CD4-positive, CD25-positive, alpha-beta regulatory T cell (primary cell): ENCODE data around the gene LBHD2. TPM values are rescaled to one million over a fixed set of nuclear protein-coding genes. Genes with fewer than 3 reads are reported as not detected.
A peak's percentile ranks its signal among the peaks of the same experiment; 100 is the strongest.

Experiments
- ATAC-seq, 2 donors: fragments of 150-1000 bp; cut with Tn5 transposase; one replicate each; pipeline ENCODE4 v1.10.0; 2021; ENCODE audit warnings: low read depth in 2 of 2, moderate number of reproducible peaks in 2 of 2, moderate library complexity in 1 of 2
- DNase-seq, 3 donors: peaks; one replicate each; pipeline versions ENCODE4 v3.0.0 to v3.0.0-alpha.2; 2012 to 2022; ENCODE audit warnings: mixed read lengths in 1 of 3
- H3K27ac ChIP-seq: one replicate; pipeline ENCODE4 v1.7.0; 2013; ENCODE audit warnings: mild to moderate bottlenecking, low read length; ENCODE audit not compliant: insufficient read depth, poor library complexity, severe bottlenecking
- H3K27me3 ChIP-seq: one replicate; pipeline ENCODE4 v1.7.0; 2013; ENCODE audit warnings: low read length; ENCODE audit not compliant: control insufficient read depth, insufficient read depth
- H3K36me3 ChIP-seq: one replicate; pipeline ENCODE4 v1.7.0; 2013; ENCODE audit warnings: mild to moderate bottlenecking, low read length, moderate library complexity; ENCODE audit not compliant: control insufficient read depth, insufficient read depth
- H3K4me1 ChIP-seq: 2 replicates; pipeline ENCODE4 v1.7.0; 2013; ENCODE audit warnings: mild to moderate bottlenecking, low read length; ENCODE audit not compliant: insufficient read depth, control insufficient read depth, poor library complexity, severe bottlenecking
- H3K4me3 ChIP-seq: one replicate; pipeline ENCODE4 v1.7.0; 2013; ENCODE audit warnings: low read depth, mild to moderate bottlenecking, low read length, moderate library complexity
- H3K9me3 ChIP-seq, 2 experiments: 1 replicate in 1 of 2; 2 replicates in 1 of 2; pipeline ENCODE4 v1.7.0; 2013; ENCODE audit warnings: low read length in 2 of 2, mild to moderate bottlenecking in 1 of 2, moderate library complexity in 1 of 2; ENCODE audit not compliant: control insufficient read depth in 2 of 2
- H3K27ac Mint-ChIP-seq, 3 donors: one replicate each; pipeline ENCODE4 v1.8.0; 2020 to 2022; ENCODE audit warnings: mild to moderate bottlenecking in 3 of 3, mixed read lengths in 3 of 3, moderate library complexity in 2 of 3
- H3K27me3 Mint-ChIP-seq: one replicate; pipeline ENCODE4 v1.8.0; 2022; ENCODE audit warnings: mild to moderate bottlenecking, mixed read lengths
- H3K36me3 Mint-ChIP-seq: one replicate; pipeline ENCODE4 v1.8.0; 2020; ENCODE audit warnings: mixed read lengths
- H3K4me1 Mint-ChIP-seq, 4 donors: one replicate each; pipeline ENCODE4 v1.8.0; 2020 to 2022; ENCODE audit warnings: mixed read lengths in 4 of 4, mild to moderate bottlenecking in 1 of 4
- H3K4me3 Mint-ChIP-seq, 4 donors: one replicate each; pipeline ENCODE4 v1.8.0; 2020 to 2022; ENCODE audit warnings: mild to moderate bottlenecking in 4 of 4, mixed read lengths in 4 of 4, moderate library complexity in 3 of 4
- H3K9me3 Mint-ChIP-seq, 7 donors: one replicate each; pipeline ENCODE4 v1.8.0; 2020 to 2022; ENCODE audit warnings: mixed read lengths in 7 of 7, mild to moderate bottlenecking in 3 of 7, moderate library complexity in 2 of 7
- polyA plus RNA-seq, 4 donors: library from polyadenylated mRNA; unstranded; fragments of 300-500 nt; fragmentation: Illumina TruSeq; gene quantifications; one replicate each; pipeline ENCODE4 v1.2.3, GENCODE V29; 2021
- total RNA-seq: library from RNA; stranded (reverse); gene quantifications from one replicate; pipeline ENCODE4 v1.2.3, GENCODE V29; 2022

The LBHD2 gene
- total and polyA plus RNA-seq, 5 donors from 2014 or later: not detected

DNA sequence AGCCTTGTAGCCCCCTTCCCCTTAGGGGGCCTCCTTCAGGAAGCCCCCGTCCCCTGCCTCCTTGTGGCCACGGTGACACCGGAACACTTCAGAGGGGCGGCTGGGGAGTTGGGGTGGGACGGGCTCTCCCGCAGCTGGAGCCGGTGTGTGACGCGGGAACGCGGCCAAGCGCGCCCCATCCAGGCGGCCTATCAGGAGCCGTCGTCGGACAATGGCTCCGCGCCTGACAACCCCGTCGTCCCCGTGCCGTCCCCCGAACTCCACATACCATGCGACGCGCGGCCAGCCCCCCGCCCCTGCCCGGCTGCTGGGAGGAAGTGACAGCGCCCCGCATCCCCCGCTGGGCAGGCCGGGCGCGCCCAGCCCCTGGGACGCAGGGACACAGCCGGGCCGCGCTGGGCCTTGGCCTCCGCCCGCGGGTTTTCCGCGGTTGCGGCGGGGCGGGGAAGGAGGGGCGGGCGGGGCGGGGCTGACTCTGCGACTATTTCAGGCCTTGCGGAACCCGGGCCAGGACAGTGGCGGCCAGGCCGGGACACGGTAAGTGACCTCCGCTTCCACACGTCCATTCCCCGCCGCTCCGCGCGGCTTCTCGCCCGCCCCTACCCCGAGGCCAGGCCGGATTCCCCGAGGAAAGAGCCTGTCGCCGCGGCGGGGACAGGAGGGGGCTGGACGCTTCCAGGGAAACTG is 39.1 kb downstream of the LBHD2 start, which contains the start of gene TNFAIP2:
TNFAIP2 (plus strand) TSS at position 515 of the 687 bp plus-strand sequence. CDS start 2,997 bp downstream, outside the sequence.
- ATAC-seq: peak in 1 of 2 donors; percentile 20
- H3K4me3 Mint-ChIP-seq: no peak within 1 kb of the TSS

DNA sequence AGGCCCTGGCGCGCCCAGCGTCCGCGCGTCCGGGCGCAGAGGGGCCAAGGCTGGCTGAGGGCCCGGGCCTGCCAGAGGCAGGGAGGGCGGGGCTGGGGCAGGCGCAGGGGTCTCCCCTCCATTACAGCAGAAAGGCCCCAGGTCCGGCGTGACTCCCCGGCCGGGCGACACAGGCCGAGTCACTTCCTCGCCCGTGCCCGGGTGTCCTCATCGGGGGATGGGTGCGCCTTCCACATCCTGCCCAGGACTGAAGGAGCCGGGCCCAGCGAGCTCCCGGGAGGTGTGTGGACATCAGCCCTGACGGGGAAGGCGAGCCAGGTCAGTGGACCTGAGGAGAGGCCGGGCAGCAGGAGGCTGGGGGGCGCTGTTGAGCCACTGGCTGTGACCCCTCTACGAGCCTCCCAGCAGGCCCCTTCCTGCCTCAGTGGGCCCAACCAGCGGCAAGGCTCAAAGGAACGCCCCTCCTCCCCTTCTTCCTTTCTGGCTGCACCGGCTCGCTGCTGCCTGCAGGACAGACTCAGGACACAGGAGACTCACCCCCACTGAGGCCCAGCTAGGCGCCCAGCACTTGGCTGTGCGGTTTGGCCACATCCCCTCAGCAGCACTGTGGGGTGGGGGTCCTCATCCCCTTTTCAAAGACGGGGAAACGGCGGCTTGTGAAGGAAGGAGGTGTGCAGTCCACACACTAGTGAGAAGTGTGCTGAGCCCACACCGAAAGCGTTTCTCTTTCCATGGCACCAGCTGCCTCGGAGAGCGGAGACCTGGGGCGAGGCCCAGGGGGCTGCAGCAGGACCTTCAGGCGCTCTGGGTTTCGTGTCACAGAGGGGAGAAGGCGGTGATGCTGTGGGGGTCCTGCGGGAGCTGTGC is 39.9 kb downstream of the LBHD2 start:
- DNase-seq (no peak), ATAC-seq (no peak)
- Mint-ChIP-seq H3K4me3 (no peak overlapping the region), H3K36me3 (no peaks in the 10 kb centered on the region), H3K4me1 (peaks cover 0 to 5% (median 2%) of the 10 kb centered on the region in 4 donors), H3K27ac (peak overlapping the region in 1 of 3 donors; percentile 78), H3K27me3 (peaks cover 33% of the 10 kb centered on the region), H3K9me3 (no peaks in the 10 kb centered on the region)
- Histone ChIP-seq H3K4me1 (peaks cover 2% of the 10 kb centered on the region), H3K4me3 (no peak overlapping the region), H3K27me3 (no peaks in the 10 kb centered on the region), H3K36me3 (no peaks in the 10 kb centered on the region), H3K9me3 (no peaks in the 10 kb centered on the region), H3K27ac (no peak overlapping the region)

More for the DNA sequence above, 39.1 kb downstream of the LBHD2 start, which contains the start of gene TNFAIP2:
- Mint-ChIP-seq H3K4me1 (peaks cover 0 to 5% (median 2%) of the 10 kb centered on the region in 4 donors), H3K36me3 (no peaks in the 10 kb centered on the region), H3K9me3 (no peaks in the 10 kb centered on the region), H3K27me3 (peaks cover 33% of the 10 kb centered on the region), H3K27ac (peak within 1 kb of the TSS in 1 of 3 donors; percentile 78)
- no peaks in the 10 kb centered on the region for H3K36me3 ChIP-seq
- no peak within 1 kb of the TSS for H3K27ac ChIP-seq
- H3K27me3 ChIP-seq: no peaks in the 10 kb centered on the region
- H3K4me3 ChIP-seq: no peak within 1 kb of the TSS
- H3K9me3 ChIP-seq: no peaks in the 10 kb centered on the region
- no peak for DNase-seq
- peaks cover 2% of the 10 kb centered on the region for H3K4me1 ChIP-seq

DNA sequence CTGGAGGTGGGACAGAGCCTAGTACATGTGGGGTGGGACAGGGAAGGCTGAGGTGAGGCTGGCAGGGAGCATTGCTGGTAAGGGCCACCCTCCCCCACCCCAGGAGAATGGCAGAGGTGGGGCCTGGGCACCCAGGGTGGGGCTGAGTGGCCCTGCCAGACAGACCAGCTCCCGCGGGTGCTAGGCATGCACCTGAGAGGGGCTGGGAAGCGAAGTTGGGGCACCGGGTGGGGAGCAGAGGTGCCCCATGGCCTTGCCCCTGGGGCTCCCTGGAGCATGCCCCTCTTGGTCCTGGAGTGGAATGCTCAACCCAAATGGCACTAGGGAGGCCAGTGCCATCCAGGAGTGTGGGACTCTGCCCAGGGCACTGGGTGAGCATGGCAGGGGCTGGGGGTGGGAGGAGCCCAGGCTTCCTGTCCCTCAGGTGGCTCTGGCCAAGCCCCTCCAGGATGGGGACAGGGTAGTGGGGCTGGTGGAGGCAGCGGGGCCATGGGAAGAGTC is 40.5 kb downstream of the LBHD2 start:
- no peak overlapping the region for H3K27ac ChIP-seq
- Mint-ChIP-seq H3K4me1 (peaks cover 0 to 5% (median 2%) of the 10 kb centered on the region in 4 donors), H3K27ac (peak overlapping the region in 1 of 3 donors; percentile 78), H3K27me3 (peaks cover 32% of the 10 kb centered on the region), H3K4me3 (peak overlapping the region in 1 of 4 donors; percentile 21), H3K9me3 (no peaks in the 10 kb centered on the region), H3K36me3 (no peaks in the 10 kb centered on the region)
- ATAC-seq: no peak
- no peak for DNase-seq
- H3K4me3 ChIP-seq: no peak overlapping the region
- H3K4me1 ChIP-seq: peaks cover 2% of the 10 kb centered on the region
- no peaks in the 10 kb centered on the region for H3K27me3 ChIP-seq
- no peaks in the 10 kb centered on the region for H3K36me3 ChIP-seq
- H3K9me3 ChIP-seq: no peaks in the 10 kb centered on the region

DNA sequence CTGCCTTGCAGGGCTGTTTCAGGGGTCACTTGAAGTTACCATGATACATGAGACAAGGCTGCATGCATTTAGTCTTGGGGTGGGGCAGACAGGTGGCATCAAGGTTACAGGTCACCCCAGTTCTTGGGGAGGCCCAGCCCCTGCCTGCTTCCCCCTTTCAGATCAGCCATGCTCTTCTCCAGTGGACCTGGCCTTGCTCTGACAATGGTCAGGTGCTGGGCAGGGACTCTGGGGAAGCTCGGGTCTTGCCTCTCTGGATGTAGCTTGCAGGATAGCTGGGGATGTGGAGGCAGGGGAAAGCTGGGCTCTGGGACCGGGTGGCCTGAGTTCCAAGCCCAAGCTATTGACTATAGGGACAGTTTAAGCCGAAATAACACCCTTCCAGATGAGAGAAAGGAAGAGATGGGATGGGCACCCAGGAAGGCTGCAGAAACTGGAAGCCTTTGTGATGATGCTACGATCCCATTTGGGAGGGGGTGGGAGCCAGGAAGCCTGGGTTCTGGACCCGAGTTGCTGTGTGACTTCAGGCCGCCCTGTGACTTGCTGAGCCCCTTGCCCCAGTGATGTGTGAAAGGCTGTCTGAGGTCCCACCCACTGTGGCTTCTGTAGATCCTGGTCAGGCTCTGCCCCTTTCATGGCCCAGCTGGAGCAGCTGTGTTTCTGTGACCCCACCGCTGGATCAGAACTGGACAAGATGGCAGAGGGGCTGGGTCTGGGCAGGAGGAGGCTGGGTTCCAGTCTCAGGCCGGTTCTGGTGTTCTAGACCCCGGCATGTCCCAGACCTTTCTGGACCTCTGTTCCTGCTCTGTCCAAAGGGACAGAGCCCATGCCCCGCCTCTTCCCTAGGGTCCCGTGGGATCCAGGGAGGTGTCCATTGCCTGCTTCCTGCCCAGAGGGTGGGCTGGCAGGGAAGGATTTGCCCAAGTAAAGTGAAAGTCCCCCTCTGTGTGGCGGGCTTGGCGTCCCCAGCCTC is 41.4 kb downstream of the LBHD2 start:
- H3K27ac Mint-ChIP-seq: no peak overlapping the region
- H3K27me3 ChIP-seq: no peaks in the 10 kb centered on the region
- no peak overlapping the region for H3K27ac ChIP-seq
- H3K4me1 ChIP-seq: peaks cover 2% of the 10 kb centered on the region
- H3K36me3 ChIP-seq: no peaks in the 10 kb centered on the region
- peaks cover 0 to 5% (median 0%) of the 10 kb centered on the region in 4 donors for H3K4me1 Mint-ChIP-seq
- H3K36me3 Mint-ChIP-seq: no peaks in the 10 kb centered on the region
- H3K27me3 Mint-ChIP-seq: peaks cover 24% of the 10 kb centered on the region
- H3K9me3 Mint-ChIP-seq: no peaks in the 10 kb centered on the region
- DNase-seq: no peak
- H3K4me3 ChIP-seq: no peak overlapping the region
- H3K4me3 Mint-ChIP-seq: no peak overlapping the region
- no peak for ATAC-seq
- H3K9me3 ChIP-seq: no peaks in the 10 kb centered on the region

DNA sequence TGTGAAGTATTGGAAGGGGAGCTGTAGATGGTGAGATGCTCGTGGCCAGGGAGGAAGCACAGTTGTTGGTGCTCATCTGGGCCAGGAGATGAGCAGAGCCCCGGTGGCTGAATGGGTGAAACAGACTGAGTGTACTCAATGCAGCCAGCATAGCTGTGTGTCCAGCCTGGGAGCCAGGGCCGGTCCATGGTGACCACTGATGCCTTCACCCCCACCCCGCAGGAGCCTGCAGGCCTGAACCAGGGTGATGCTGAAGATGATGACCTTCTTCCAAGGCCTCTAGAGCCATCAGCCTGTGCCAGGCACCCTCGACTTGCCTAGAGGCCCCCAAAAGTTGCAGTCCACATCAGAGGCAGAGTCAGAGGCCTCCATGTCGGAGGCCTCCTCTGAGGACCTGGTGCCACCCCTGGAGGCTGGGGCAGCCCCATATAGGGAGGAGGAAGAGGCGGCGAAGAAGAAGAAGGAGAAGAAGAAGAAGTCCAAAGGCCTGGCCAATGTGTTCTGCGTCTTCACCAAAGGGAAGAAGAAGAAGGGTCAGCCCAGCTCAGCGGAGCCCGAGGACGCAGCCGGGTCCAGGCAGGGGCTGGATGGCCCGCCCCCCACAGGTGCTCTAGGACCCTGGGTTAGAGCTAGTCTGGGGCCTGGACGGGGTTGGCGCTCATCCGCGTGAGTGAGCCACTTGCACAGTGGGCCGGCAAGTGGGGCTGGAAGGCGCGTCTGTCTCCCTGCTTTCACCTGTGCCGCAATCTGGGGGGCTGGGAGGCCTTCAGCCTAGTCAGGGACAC is 42.3 kb downstream of the LBHD2 start:
- DNase-seq (no peak), ATAC-seq (no peak)
- H3K36me3 ChIP-seq: no peaks in the 10 kb centered on the region
- Mint-ChIP-seq H3K36me3 (no peaks in the 10 kb centered on the region), H3K4me3 (no peak overlapping the region), H3K27me3 (peaks cover 16% of the 10 kb centered on the region), H3K27ac (no peak overlapping the region), H3K9me3 (peaks cover 0 to 1% (median 0%) of the 10 kb centered on the region in 7 donors), H3K4me1 (peaks cover 0 to 5% (median 0%) of the 10 kb centered on the region in 4 donors)
- no peak overlapping the region for H3K27ac ChIP-seq
- no peaks in the 10 kb centered on the region for H3K9me3 ChIP-seq
- H3K4me1 ChIP-seq: peaks cover 2% of the 10 kb centered on the region
- no peaks in the 10 kb centered on the region for H3K27me3 ChIP-seq
- H3K4me3 ChIP-seq: no peak overlapping the region

DNA sequence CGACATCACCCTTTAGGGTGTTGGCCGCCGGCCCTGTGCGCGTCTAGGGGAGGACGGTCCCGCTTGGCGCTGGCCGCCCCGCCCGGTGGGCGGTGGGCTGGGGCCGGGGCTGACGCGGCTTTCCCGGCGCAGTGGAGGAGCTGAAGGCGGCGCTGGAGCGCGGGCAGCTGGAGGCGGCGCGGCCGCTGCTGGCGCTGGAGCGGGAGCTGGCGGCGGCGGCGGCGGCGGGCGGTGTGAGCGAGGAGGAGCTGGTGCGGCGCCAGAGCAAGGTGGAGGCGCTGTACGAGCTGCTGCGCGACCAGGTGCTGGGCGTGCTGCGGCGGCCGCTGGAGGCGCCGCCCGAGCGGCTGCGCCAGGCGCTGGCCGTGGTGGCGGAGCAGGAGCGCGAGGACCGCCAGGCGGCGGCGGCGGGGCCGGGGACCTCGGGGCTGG is 42.9 kb downstream of the LBHD2 start:
- H3K9me3 ChIP-seq: no peaks in the 10 kb centered on the region
- no peaks in the 10 kb centered on the region for H3K36me3 ChIP-seq
- Mint-ChIP-seq H3K36me3 (no peaks in the 10 kb centered on the region), H3K27ac (no peak overlapping the region), H3K4me3 (no peak overlapping the region), H3K4me1 (peaks cover 0 to 5% (median 0%) of the 10 kb centered on the region in 4 donors), H3K9me3 (peaks cover 0 to 2% (median 0%) of the 10 kb centered on the region in 7 donors), H3K27me3 (peaks cover 12% of the 10 kb centered on the region)
- no peaks in the 10 kb centered on the region for H3K27me3 ChIP-seq
- no peak overlapping the region for H3K27ac ChIP-seq
- H3K4me3 ChIP-seq: no peak overlapping the region
- peaks cover 2% of the 10 kb centered on the region for H3K4me1 ChIP-seq
- DNase-seq: no peak
- ATAC-seq: no peak
